ENCODE data around the gene ZPR1. TPM values are rescaled to one million over a fixed set of nuclear protein-coding genes. Genes with fewer than 3 reads are reported as not detected.
"Not testable (repeated sequence)": the region's sequence is repeated elsewhere in the genome, so short reads cannot be mapped to it uniquely, and the experiment has no call there.

The ZPR1 gene
- total and polyA plus RNA-seq, 4 donors = 19.2 to 48.2 (median 26.3) TPM

DNA sequence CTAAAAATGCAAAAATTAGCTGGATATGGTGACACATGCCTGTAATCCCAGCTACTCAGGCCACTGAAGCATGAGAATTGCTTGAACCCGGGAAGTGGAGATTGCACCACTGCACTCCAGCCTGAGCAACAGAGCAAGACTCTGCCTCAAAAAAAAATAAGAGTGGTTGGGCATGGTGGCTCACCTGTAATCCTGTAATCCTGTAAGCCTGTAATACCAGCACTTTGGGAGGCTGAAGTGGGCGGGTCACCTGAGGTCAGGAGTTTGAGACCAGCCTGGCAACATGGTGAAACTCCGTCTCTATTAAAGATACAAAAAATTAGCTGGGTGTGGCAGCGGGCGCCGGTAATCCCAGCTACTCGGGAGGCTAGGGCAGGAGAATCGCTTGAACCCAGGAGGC, 31.8 kb downstream of the ZPR1 start:
- H3K36me3 ChIP-seq (ENCODE audit: control insufficient read depth in 1 of 2, insufficient read depth in 2 of 2, low read length in 1 of 2) = peaks cover 6 to 18% of the 10 kb centered on the region in 2 donors
- not testable (repeated sequence) for DNase-seq
- 90 to 95% methylated on average over 8 of the region's 8 CpGs for WGBS, 2 donors

GRCh38 chr11:116750070-116750718, 37.6 kb downstream of the ZPR1 start:
- 95 to 98% methylated on average over 2 of the region's 2 CpGs for WGBS, 2 donors
- Histone ChIP-seq H3K27ac (ENCODE audit: low read depth in 1 of 2, low read length in 2 of 2) (no peak overlapping the region), H3K9me3 (ENCODE audit: control insufficient read depth, low read length) (no peaks in the 10 kb centered on the region), H3K27me3 (ENCODE audit: control insufficient read depth in 1 of 2, insufficient read depth in 2 of 2, low read length in 1 of 2) (no peaks in the 10 kb centered on the region), H3K4me1 (ENCODE audit: control insufficient read depth in 1 of 2, insufficient read depth in 2 of 2, low read length in 2 of 2) (no peaks in the 10 kb centered on the region), H3K36me3 (ENCODE audit: control insufficient read depth in 1 of 2, insufficient read depth in 2 of 2, low read length in 1 of 2) (peaks cover 5 to 8% of the 10 kb centered on the region in 2 donors), H3K4me3 (ENCODE audit: low read length in 2 of 2) (no peak overlapping the region)
- ATAC-seq (ENCODE audit: low FRiP score) (no peak), DNase-seq (no peak)
- intact Hi-C loops (cut with DNase I) = no loop called here

More for the DNA sequence above, 31.8 kb downstream of the ZPR1 start:
- intact Hi-C loops (cut with DNase I); H3K27me3 ChIP-seq (ENCODE audit: control insufficient read depth in 1 of 2, insufficient read depth in 2 of 2, low read length in 1 of 2); H3K4me1 ChIP-seq (ENCODE audit: control insufficient read depth in 1 of 2, insufficient read depth in 2 of 2, low read length in 2 of 2); ATAC-seq (ENCODE audit: low FRiP score); H3K4me3 ChIP-seq (ENCODE audit: low read length in 2 of 2); H3K9me3 ChIP-seq (ENCODE audit: control insufficient read depth, low read length); H3K27ac ChIP-seq (ENCODE audit: low read depth in 1 of 2, low read length in 2 of 2): not testable (repeated sequence)

- DNase-seq = no peak
- Histone ChIP-seq H3K27me3 (ENCODE audit: control insufficient read depth in 1 of 2, insufficient read depth in 2 of 2, low read length in 1 of 2) (no peaks in the 10 kb centered on the region), H3K27ac (ENCODE audit: low read depth in 1 of 2, low read length in 2 of 2) (no peak overlapping the region), H3K36me3 (ENCODE audit: control insufficient read depth in 1 of 2, insufficient read depth in 2 of 2, low read length in 1 of 2) (peaks cover 0 to 2% of the 10 kb centered on the region in 2 donors), H3K4me3 (ENCODE audit: low read length in 2 of 2) (no peak overlapping the region), H3K4me1 (ENCODE audit: control insufficient read depth in 1 of 2, insufficient read depth in 2 of 2, low read length in 2 of 2) (peaks cover 0 to 1% of the 10 kb centered on the region in 2 donors), H3K9me3 (ENCODE audit: control insufficient read depth, low read length) (no peaks in the 10 kb centered on the region)
- no peak for ATAC-seq (ENCODE audit: low FRiP score)
- intact Hi-C loops (cut with DNase I) = no loop called here
- 63% methylated on average over 6 of the region's 6 CpGs for WGBS, 2 donors
These were observed 45.7 kb downstream of the ZPR1 start for GRCh38 chr11:116742104-116742503.

DNA sequence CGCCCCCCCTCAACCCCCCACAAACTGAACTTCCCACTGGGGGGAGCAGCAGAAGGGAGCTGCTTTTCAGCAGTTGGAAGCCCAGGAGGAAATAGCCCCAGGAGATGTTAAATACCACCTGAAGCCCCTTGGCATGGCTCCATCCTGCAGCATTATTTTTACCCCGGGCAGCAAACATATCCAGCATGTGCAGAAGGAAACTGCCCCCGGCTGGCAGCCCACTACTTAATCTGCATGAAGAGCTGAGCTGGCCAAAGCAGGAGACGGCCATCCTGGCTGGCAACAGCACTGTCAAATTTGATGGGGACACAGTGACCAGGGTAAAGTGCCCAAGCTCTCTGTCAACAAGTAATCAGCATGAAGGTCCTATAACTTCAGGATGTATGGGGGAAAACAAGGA, 47.1 kb downstream of the ZPR1 start:
- no peak for DNase-seq
- intact Hi-C loops (cut with DNase I) = no loop called here

DNA sequence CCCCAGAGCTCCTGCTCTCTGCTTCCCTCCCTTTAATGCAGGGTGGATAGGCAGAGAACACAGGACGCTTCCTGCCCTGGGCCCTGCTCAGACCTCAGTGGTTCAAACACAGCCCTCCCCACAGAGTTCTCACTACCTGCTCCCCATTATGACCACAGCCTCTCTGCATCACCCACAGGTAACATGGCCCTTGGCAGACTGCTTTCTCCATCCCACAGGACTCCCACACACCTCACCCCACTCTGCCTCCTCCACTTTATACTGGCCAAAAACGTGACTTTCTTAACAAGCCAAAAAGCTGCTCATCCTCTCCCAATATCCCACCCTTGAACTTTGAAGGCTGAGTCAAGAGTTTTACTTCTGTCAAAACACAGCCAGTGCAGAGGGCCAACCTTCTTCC, 48.8 kb downstream of the ZPR1 start:
- intact Hi-C loops (cut with DNase I) = no loop called here
- 71 to 88% methylated on average over 1 to 2 of the region's 2 CpGs for WGBS, 2 donors
- Histone ChIP-seq H3K9me3 (ENCODE audit: control insufficient read depth, low read length) (no peaks in the 10 kb centered on the region), H3K4me1 (ENCODE audit: control insufficient read depth in 1 of 2, insufficient read depth in 2 of 2, low read length in 2 of 2) (peaks cover 0 to 1% of the 10 kb centered on the region in 2 donors), H3K4me3 (ENCODE audit: low read length in 2 of 2) (no peak overlapping the region), H3K27ac (ENCODE audit: low read depth in 1 of 2, low read length in 2 of 2) (no peak overlapping the region), H3K27me3 (ENCODE audit: control insufficient read depth in 1 of 2, insufficient read depth in 2 of 2, low read length in 1 of 2) (no peaks in the 10 kb centered on the region), H3K36me3 (ENCODE audit: control insufficient read depth in 1 of 2, insufficient read depth in 2 of 2, low read length in 1 of 2) (no peaks in the 10 kb centered on the region)
- DNase-seq = no peak
- ATAC-seq (ENCODE audit: low FRiP score) = no peak

More for the DNA sequence above, 47.1 kb downstream of the ZPR1 start:
- no peaks in the 10 kb centered on the region for H3K36me3 ChIP-seq (ENCODE audit: control insufficient read depth in 1 of 2, insufficient read depth in 2 of 2, low read length in 1 of 2)
- peaks cover 0 to 1% of the 10 kb centered on the region in 2 donors for H3K4me1 ChIP-seq (ENCODE audit: control insufficient read depth in 1 of 2, insufficient read depth in 2 of 2, low read length in 2 of 2)
- ATAC-seq (ENCODE audit: low FRiP score) = no peak
- no peaks in the 10 kb centered on the region for H3K27me3 ChIP-seq (ENCODE audit: control insufficient read depth in 1 of 2, insufficient read depth in 2 of 2, low read length in 1 of 2)
- WGBS, 2 donors = 69 to 70% methylated on average over 4 of the region's 4 CpGs
- H3K27ac ChIP-seq (ENCODE audit: low read depth in 1 of 2, low read length in 2 of 2) = no peak overlapping the region
- no peak overlapping the region for H3K4me3 ChIP-seq (ENCODE audit: low read length in 2 of 2)
- no peaks in the 10 kb centered on the region for H3K9me3 ChIP-seq (ENCODE audit: control insufficient read depth, low read length)

- DNase-seq = no peak
These were observed 51.1 kb downstream of the ZPR1 start for GRCh38 chr11:116736763-116737162.

GRCh38 chr11:116733969-116734508, 53.8 kb downstream of the ZPR1 start:
- H3K36me3 ChIP-seq (ENCODE audit: control insufficient read depth in 1 of 2, insufficient read depth in 2 of 2, low read length in 1 of 2) = no peaks in the 10 kb centered on the region
- ATAC-seq (ENCODE audit: low FRiP score) (no peak), DNase-seq (no peak)
- WGBS, 2 donors = 91% methylated on average over 11 of the region's 11 CpGs
- H3K4me3 ChIP-seq (ENCODE audit: low read length in 2 of 2) = no peak overlapping the region
- no peaks in the 10 kb centered on the region for H3K4me1 ChIP-seq (ENCODE audit: control insufficient read depth in 1 of 2, insufficient read depth in 2 of 2, low read length in 2 of 2)
- H3K27me3 ChIP-seq (ENCODE audit: control insufficient read depth in 1 of 2, insufficient read depth in 2 of 2, low read length in 1 of 2) = no peaks in the 10 kb centered on the region
- intact Hi-C loops (cut with DNase I) = no loop called here
- no peak overlapping the region for H3K27ac ChIP-seq (ENCODE audit: low read depth in 1 of 2, low read length in 2 of 2)
- no peaks in the 10 kb centered on the region for H3K9me3 ChIP-seq (ENCODE audit: control insufficient read depth, low read length)

More at GRCh38 chr11:116736763-116737162, 51.1 kb downstream of the ZPR1 start:
- H3K27me3 ChIP-seq (ENCODE audit: control insufficient read depth in 1 of 2, insufficient read depth in 2 of 2, low read length in 1 of 2) = no peaks in the 10 kb centered on the region
- H3K9me3 ChIP-seq (ENCODE audit: control insufficient read depth, low read length) = no peaks in the 10 kb centered on the region
- H3K4me1 ChIP-seq (ENCODE audit: control insufficient read depth in 1 of 2, insufficient read depth in 2 of 2, low read length in 2 of 2) = no peaks in the 10 kb centered on the region
- H3K4me3 ChIP-seq (ENCODE audit: low read length in 2 of 2) = no peak overlapping the region
- intact Hi-C loops (cut with DNase I) = no loop called here
- no peak overlapping the region for H3K27ac ChIP-seq (ENCODE audit: low read depth in 1 of 2, low read length in 2 of 2)
- 92 to 93% methylated on average over 3 of the region's 3 CpGs for WGBS, 2 donors
- no peaks in the 10 kb centered on the region for H3K36me3 ChIP-seq (ENCODE audit: control insufficient read depth in 1 of 2, insufficient read depth in 2 of 2, low read length in 1 of 2)
- no peak for ATAC-seq (ENCODE audit: low FRiP score)

DNA sequence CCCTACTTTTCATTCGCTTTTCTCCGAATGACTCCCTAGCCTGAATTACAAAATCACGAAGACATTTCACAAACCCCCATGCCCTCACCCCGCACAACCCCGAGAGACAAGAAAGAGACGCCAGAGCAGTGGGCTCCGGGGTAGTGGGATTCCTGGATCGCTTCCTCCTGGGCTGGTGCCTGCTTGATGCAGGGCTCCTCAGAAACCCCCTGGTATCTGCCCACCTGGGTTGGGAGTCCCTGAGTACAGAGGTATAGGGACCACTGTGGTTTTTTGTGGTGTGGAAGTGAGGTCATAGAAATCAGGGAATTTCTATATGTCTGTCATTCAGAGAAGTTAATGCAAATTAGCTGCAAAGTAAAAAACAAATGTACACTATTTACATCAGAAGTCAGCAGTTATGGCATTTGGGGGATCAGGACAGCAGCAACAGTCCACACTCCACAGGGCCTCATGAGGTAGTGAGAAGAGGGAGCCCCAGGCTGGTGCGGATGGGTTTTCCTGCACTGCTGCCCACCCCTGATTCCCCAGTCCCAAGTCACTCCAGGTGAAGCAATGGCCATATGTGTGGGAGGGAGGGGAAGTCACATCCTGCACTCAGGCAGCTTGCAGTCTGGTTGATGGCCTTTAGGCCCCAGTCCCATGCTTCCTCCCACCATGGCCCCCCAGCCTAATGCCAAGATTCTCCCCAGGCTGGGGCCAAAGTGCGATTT, 54.6 kb downstream of the ZPR1 start:
- Histone ChIP-seq H3K9me3 (ENCODE audit: control insufficient read depth, low read length) (no peaks in the 10 kb centered on the region), H3K36me3 (ENCODE audit: control insufficient read depth in 1 of 2, insufficient read depth in 2 of 2, low read length in 1 of 2) (no peaks in the 10 kb centered on the region), H3K4me3 (ENCODE audit: low read length in 2 of 2) (no peak overlapping the region), H3K4me1 (ENCODE audit: control insufficient read depth in 1 of 2, insufficient read depth in 2 of 2, low read length in 2 of 2) (no peaks in the 10 kb centered on the region), H3K27ac (ENCODE audit: low read depth in 1 of 2, low read length in 2 of 2) (no peak overlapping the region), H3K27me3 (ENCODE audit: control insufficient read depth in 1 of 2, insufficient read depth in 2 of 2, low read length in 1 of 2) (no peaks in the 10 kb centered on the region)
- intact Hi-C loops (cut with DNase I) = no loop called here
- WGBS, 2 donors = 73 to 75% methylated on average over 10 of the region's 10 CpGs
- ATAC-seq (ENCODE audit: low FRiP score) (no peak), DNase-seq (no peak)

Measured in aorta (tissue), 5 donors.